ENCODE measurements around the gene CCM2.

The CCM2 gene

DNA sequence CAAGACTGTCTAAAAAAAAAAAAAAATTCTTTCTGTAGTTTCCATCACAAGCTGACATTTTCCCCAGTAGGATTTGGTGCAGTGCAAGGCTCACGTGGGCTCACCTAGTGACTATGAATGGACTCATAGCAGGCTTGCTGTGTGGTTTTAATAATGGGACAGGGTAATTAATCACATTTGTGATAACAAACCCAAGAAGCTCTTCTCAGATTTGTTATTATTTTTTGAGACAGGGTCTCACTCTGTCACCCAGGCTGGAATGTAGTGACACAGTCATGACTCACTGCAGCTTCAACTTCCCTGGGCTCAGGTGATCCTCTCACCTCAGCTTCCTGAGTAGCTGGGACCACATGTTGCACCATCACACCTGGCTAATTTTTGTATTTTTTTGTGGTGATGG is 48.7 kb downstream of the CCM2 start:
- TF ChIP-seq SIN3A (IDR thresholded peaks at IDR 0.05; ENCODE audit: borderline replicate concordance, insufficient read depth, low read length) (no peak), REST (IDR thresholded peaks at IDR 0.05; ENCODE audit: insufficient read depth in 1 of 2, low read depth in 2 of 2, low read length in 2 of 2) (no peak), POLR2AphosphoS5 (IDR thresholded peaks at IDR 0.05; ENCODE audit: low read depth, low read length) (no peak), TAF1 (IDR thresholded peaks at IDR 0.05; ENCODE audit: borderline replicate concordance, insufficient read depth, low read length) (no peak), FOXP2 (optimal IDR thresholded peaks at IDR 0.05; ENCODE audit: borderline replicate concordance, extremely low read depth, extremely low read length, insufficient read depth) (no peak)

- TF ChIP-seq SIN3A (IDR thresholded peaks at IDR 0.05; ENCODE audit: borderline replicate concordance, insufficient read depth, low read length) (no peak), TAF1 (IDR thresholded peaks at IDR 0.05; ENCODE audit: borderline replicate concordance, insufficient read depth, low read length) (no peak), POLR2AphosphoS5 (IDR thresholded peaks at IDR 0.05; ENCODE audit: low read depth, low read length) (no peak), REST (IDR thresholded peaks at IDR 0.05; ENCODE audit: insufficient read depth in 1 of 2, low read depth in 2 of 2, low read length in 2 of 2) (no peak), FOXP2 (optimal IDR thresholded peaks at IDR 0.05; ENCODE audit: borderline replicate concordance, extremely low read depth, extremely low read length, insufficient read depth) (no peak)
Observed at GRCh38 chr7:45050198-45050597, 50.2 kb downstream of the CCM2 start.

DNA sequence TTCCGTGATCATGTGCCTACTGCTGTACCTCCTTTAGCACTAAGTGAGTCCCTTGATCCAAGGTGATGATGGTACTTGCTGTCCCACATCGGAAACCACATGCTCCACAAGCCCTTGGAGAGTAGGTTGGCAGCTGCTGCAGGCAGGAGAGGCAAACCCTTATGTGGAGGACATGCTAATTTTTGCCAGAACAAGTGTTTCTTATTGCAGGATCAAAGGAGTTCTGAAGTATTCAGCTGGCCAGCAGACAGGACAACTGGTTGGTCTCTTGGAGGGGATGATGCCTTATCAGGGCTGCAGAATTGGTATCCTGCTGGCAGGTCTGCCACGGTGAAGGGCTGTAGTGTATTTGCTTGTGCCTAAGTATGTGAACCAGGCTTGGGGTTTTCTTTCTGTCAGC is 52.0 kb downstream of the CCM2 start:
- TF ChIP-seq SIN3A (IDR thresholded peaks at IDR 0.05; ENCODE audit: borderline replicate concordance, insufficient read depth, low read length) (no peak), TAF1 (IDR thresholded peaks at IDR 0.05; ENCODE audit: borderline replicate concordance, insufficient read depth, low read length) (no peak), REST (IDR thresholded peaks at IDR 0.05; ENCODE audit: insufficient read depth in 1 of 2, low read depth in 2 of 2, low read length in 2 of 2) (no peak), POLR2AphosphoS5 (IDR thresholded peaks at IDR 0.05; ENCODE audit: low read depth, low read length) (no peak), FOXP2 (optimal IDR thresholded peaks at IDR 0.05; ENCODE audit: borderline replicate concordance, extremely low read depth, extremely low read length, insufficient read depth) (no peak)

GRCh38 chr7:45053401-45053800 is 53.4 kb downstream of the CCM2 start:
- TF ChIP-seq POLR2AphosphoS5 (IDR thresholded peaks at IDR 0.05; ENCODE audit: low read depth, low read length) (no peak), SIN3A (IDR thresholded peaks at IDR 0.05; ENCODE audit: borderline replicate concordance, insufficient read depth, low read length) (no peak), TAF1 (IDR thresholded peaks at IDR 0.05; ENCODE audit: borderline replicate concordance, insufficient read depth, low read length) (no peak), FOXP2 (optimal IDR thresholded peaks at IDR 0.05; ENCODE audit: borderline replicate concordance, extremely low read depth, extremely low read length, insufficient read depth) (no peak), REST (IDR thresholded peaks at IDR 0.05; ENCODE audit: insufficient read depth in 1 of 2, low read depth in 2 of 2, low read length in 2 of 2) (no peak)

DNA sequence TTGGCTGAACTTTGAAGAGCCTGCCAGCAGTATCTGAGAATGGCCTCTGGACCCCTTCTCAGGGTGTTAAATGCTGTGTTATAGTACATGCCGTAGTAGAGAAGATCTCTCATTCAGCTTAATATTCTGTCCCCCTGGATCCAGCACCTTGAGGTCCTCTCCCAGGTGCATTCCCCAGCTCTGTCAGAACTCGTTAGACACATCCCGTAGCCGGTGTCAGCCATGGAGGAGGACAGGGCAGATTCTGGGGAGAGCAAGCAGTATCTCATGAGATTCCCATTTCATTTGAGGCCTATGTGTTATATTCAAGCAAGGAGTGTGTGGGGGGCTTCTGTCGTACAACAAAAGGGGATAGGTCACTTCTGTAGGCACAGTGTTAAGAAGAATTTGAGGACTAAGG is 53.9 kb downstream of the CCM2 start:
- no peak for TF ChIP-seq TAF1 (IDR thresholded peaks at IDR 0.05; ENCODE audit: borderline replicate concordance, insufficient read depth, low read length)
- TF ChIP-seq REST (IDR thresholded peaks at IDR 0.05; ENCODE audit: insufficient read depth in 1 of 2, low read depth in 2 of 2, low read length in 2 of 2) = no peak
- TF ChIP-seq SIN3A (IDR thresholded peaks at IDR 0.05; ENCODE audit: borderline replicate concordance, insufficient read depth, low read length) = no peak
- TF ChIP-seq POLR2AphosphoS5 (IDR thresholded peaks at IDR 0.05; ENCODE audit: low read depth, low read length) = no peak
- no peak for TF ChIP-seq FOXP2 (optimal IDR thresholded peaks at IDR 0.05; ENCODE audit: borderline replicate concordance, extremely low read depth, extremely low read length, insufficient read depth)

Data from PFSK-1 (cell line).